Caco-2 (cell line): ENCODE results near the gene EAPP. TPM values are rescaled to one million over a fixed set of nuclear protein-coding genes. Genes with fewer than 3 reads are reported as not detected.
"Not testable (repeated sequence)": the region's sequence is repeated elsewhere in the genome, so short reads cannot be mapped to it uniquely, and the experiment has no call there.

Experiments used
- BruUV-seq: library from RNA; stranded (reverse); fragments of 400-500 nt; replicated peaks from 2 replicates; lab custom pipeline; 2021; lab: Mats Ljungman, UMichigan
- CTCF ChIA-PET: fragments of 300-600 bp; sonication (Branson Sonifier 250); formaldehyde crosslinking; loops from one replicate; lab custom pipeline; 2022; ENCODE audit warnings: antibody characterized with exemption; lab: Charles Lee
- POLR2A ChIA-PET: fragments of 300-600 bp; sonication (Branson Sonifier 250); formaldehyde crosslinking; loops from one replicate; lab custom pipeline; 2022; ENCODE audit warnings: antibody characterized with exemption; lab: Charles Lee
- DNase-seq, 2 experiments: peaks; one replicate each; pipeline versions ENCODE4 v3.0.0 to v3.0.0-alpha.2; 2020 to 2022
- H3K27me3 ChIP-seq: replicated peaks from 2 replicates; pipeline ENCODE4 v1.6.0; 2011; ENCODE audit warnings: low read length; ENCODE audit not compliant: control insufficient read depth, insufficient read depth
- H3K36me3 ChIP-seq: 2 replicates; pipeline ENCODE4 v1.5.1; 2011; ENCODE audit warnings: low read length; ENCODE audit not compliant: control insufficient read depth, insufficient read depth
- H3K4me1 ChIP-seq: fragments of 250-450 bp; sonication (Bioruptor Pico); 2 replicates; pipeline ENCODE4 v1.5.1; 2020; ENCODE audit warnings: mild to moderate bottlenecking
- H3K4me3 ChIP-seq: 2 replicates; pipeline ENCODE4 v1.5.1; 2011; ENCODE audit warnings: low read depth, mild to moderate bottlenecking, control low read depth, low read length
- H3K9me3 ChIP-seq: fragments of 250-450 bp; sonication (Bioruptor Pico); 2 replicates; pipeline ENCODE4 v1.5.1; 2020; ENCODE audit warnings: mild to moderate bottlenecking, moderate library complexity
- H3K27ac Mint-ChIP-seq: one replicate; pipeline ENCODE4 v1.8.0; 2022; ENCODE audit warnings: mixed read lengths; ENCODE audit not compliant: unreplicated experiment
- H3K27me3 Mint-ChIP-seq: one replicate; pipeline ENCODE4 v1.8.0; 2022; ENCODE audit warnings: mixed read lengths; ENCODE audit not compliant: insufficient read depth, unreplicated experiment
- H3K36me3 Mint-ChIP-seq: one replicate; pipeline ENCODE4 v1.8.0; 2022; ENCODE audit warnings: mild to moderate bottlenecking, mixed read lengths; ENCODE audit not compliant: insufficient read depth, unreplicated experiment
- H3K4me1 Mint-ChIP-seq: one replicate; pipeline ENCODE4 v1.8.0; 2022; ENCODE audit warnings: low read depth, mixed read lengths; ENCODE audit not compliant: unreplicated experiment
- H3K4me3 Mint-ChIP-seq: one replicate; pipeline ENCODE4 v1.8.0; 2022; ENCODE audit warnings: mild to moderate bottlenecking, moderate library complexity, mixed read lengths; ENCODE audit not compliant: unreplicated experiment
- H3K9me3 Mint-ChIP-seq: one replicate; pipeline ENCODE4 v1.8.0; 2022; ENCODE audit warnings: mixed read lengths; ENCODE audit not compliant: unreplicated experiment
- intact Hi-C: fragments of 100-400 bp; cut with micrococcal nuclease; formaldehyde crosslinking; loops from one replicate; pipeline ENCODE4 v1.10.0; 2022; ENCODE audit not compliant: unreplicated experiment
- total RNA-seq: library from RNA; stranded (reverse); gene quantifications from 2 replicates; pipeline ENCODE4 v1.2.3, GENCODE V29; 2022
- TF ChIP-seq, protein P1 (sequence below), 2 experiments: fragments of 200-600 bp in 1 of 2; IDR thresholded peaks; 1 replicate in 1 of 2; 2 replicates in 1 of 2; pipeline versions ENCODE4 v1.5.1 to v1.8.0; 2011 to 2022; ENCODE audit warnings: antibody characterized with exemption in 1 of 2, control low read depth in 1 of 2, inconsistent platforms in 1 of 2, low read depth in 1 of 2, low read length in 1 of 2, mild to moderate bottlenecking in 1 of 2, moderate library complexity in 1 of 2; ENCODE audit not compliant: insufficient read depth in 1 of 2, severe bottlenecking in 1 of 2, unreplicated experiment in 1 of 2

Gene EAPP
- total RNA-seq, 1 experiment from 2014 or later: 30.7 TPM

DNA sequence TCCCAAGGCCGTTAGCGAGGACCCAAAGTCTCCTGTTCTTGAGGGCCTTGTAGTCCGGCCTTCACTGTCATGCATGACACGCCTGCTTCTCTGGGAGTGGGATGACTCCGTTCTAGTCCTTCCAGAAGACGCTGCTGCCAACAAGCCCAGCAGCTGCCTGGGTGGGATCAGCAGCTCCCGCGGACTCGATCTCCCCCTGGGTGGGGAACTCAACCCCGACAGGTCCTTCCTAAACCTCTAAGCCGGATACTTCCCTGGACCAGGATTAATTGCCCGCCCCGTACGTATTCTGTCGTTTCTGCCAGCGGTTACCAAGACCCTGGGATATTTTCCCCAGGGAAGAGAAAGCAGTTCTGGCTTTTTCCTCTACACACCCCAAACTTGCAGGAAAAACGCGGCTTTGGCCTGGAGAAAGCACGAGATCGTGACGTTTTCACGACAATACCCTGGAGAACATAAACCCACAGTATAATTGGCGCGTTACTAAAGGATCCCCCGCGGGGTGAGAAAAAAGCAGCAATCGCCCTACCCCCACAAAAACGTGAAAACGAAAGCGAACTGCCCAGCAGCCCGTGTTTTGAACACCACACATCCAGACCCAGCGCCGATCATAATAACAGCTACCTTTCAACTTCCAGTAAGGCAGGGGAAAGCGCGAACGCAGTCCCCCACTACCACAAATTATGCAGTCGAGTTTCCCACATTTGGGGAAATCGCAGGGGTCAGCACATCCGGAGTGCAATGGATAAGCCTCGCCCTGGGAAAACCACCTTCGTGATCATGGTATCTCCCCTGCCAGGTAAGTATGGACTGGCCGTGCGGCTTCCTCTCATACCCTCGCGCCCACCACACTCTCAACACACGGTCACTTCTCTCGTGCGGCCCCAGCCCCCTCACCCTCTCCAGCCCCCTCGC lies 16.3 kb upstream of the EAPP start:
- H3K4me3 ChIP-seq, H3K27ac Mint-ChIP-seq, intact Hi-C loops, H3K36me3 ChIP-seq, CTCF ChIA-PET, H3K9me3 ChIP-seq, H3K4me1 Mint-ChIP-seq, H3K36me3 Mint-ChIP-seq, DNase-seq, BruUV-seq, H3K27me3 Mint-ChIP-seq, H3K9me3 Mint-ChIP-seq, POLR2A ChIA-PET, H3K4me3 Mint-ChIP-seq, H3K27me3 ChIP-seq: not testable (repeated sequence)
- peaks cover 13% of the 10 kb centered on the region for H3K4me1 ChIP-seq

DNA sequence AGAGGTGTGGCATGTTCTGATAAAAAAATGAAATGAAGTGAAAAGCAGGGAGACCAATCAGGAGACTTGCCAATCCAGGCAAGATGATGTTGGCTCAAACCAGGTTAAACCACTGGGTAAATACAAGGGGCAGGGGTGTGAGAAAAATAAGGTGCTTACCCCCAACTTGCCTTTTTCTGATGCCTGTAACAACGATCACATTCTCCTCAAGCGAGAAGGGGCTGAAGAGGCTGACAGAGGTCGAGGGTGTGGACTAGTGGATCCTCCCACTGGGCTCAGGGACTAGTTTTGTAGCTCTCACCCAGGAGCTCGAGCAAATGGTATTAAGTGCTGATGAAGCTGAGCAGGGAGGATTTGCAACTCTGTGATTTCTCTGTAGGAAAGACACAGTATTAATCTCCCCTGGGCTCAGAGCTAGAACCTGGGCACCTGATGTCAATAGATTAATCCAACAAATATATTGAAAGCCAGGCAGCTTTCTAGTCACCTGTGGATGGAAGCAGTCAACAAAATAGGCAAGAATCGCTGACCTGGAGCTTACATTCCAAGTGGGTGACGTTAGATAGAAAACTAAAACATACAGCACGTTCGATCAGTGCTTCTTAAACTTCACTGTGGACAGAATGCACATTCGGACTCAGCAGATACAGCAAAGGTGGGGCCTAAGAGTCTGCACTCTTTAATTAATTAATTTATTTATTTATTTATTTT lies 15.2 kb upstream of the EAPP start:
- Mint-ChIP-seq H3K36me3 (peaks cover 15% of the 10 kb centered on the region), H3K4me3 (peak overlapping the region; percentile 49), H3K4me1 (peaks cover 9% of the 10 kb centered on the region), H3K9me3 (no peaks in the 10 kb centered on the region), H3K27me3 (no peaks in the 10 kb centered on the region), H3K27ac (peak overlapping the region; percentile 20)
- H3K27me3 ChIP-seq: no peaks in the 10 kb centered on the region
- no peak for DNase-seq
- TSS peak; percentile 70 for BruUV-seq
- H3K36me3 ChIP-seq: no peaks in the 10 kb centered on the region
- ChIA-PET CTCF (no interaction called here), POLR2A (interaction anchor here (0.5 kb wide), 1 partner anchor 182 kb away, joined by 3 read pairs; no protein-coding TSS in a partner anchor)
- no peak overlapping the region for H3K4me3 ChIP-seq
- no peaks in the 10 kb centered on the region for H3K9me3 ChIP-seq
- TF ChIP-seq, protein P1, sequence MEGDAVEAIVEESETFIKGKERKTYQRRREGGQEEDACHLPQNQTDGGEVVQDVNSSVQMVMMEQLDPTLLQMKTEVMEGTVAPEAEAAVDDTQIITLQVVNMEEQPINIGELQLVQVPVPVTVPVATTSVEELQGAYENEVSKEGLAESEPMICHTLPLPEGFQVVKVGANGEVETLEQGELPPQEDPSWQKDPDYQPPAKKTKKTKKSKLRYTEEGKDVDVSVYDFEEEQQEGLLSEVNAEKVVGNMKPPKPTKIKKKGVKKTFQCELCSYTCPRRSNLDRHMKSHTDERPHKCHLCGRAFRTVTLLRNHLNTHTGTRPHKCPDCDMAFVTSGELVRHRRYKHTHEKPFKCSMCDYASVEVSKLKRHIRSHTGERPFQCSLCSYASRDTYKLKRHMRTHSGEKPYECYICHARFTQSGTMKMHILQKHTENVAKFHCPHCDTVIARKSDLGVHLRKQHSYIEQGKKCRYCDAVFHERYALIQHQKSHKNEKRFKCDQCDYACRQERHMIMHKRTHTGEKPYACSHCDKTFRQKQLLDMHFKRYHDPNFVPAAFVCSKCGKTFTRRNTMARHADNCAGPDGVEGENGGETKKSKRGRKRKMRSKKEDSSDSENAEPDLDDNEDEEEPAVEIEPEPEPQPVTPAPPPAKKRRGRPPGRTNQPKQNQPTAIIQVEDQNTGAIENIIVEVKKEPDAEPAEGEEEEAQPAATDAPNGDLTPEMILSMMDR (IDR thresholded peaks at IDR 0.05; ENCODE audit: insufficient read depth in 1 of 2, low read depth in 1 of 2, low read length in 1 of 2, severe bottlenecking in 1 of 2, unreplicated experiment in 1 of 2): no peak
- intact Hi-C loops: no loop called here
- peaks cover 13% of the 10 kb centered on the region for H3K4me1 ChIP-seq

DNA sequence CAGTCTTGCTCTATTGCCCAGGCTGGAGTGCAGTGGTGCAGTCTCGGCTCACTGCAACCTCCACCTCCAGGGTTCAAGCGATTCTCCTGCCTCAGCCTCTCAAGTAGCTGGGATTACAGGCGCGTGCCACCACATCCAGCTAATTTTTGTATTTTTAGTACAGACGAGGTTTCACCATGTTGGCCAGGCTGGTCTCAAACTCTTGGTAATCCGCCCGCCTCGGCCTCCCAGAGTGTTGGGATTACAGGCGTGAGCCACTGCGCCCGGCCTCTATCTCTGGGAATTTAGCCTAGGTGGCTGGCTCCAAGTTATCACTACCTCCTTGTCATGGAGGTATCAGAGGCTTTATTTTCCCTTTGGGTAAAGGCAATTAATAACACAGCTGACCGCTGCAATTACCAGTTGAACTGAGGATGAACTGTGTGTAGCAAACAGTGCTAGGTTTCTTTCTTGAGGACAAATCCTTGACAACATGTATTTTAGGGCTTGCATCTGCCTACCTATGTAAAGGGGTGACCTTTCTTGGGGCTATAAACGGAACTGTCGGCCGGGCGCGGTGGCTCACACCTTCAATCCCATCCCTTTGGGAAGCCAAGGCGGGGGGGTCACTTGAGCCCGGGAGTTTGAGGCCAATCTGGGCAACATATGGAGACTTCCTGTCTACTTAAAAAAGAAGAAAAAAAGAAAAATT lies 9.9 kb upstream of the EAPP start:
- H3K27ac Mint-ChIP-seq, POLR2A ChIA-PET, BruUV-seq, H3K4me1 ChIP-seq, H3K27me3 Mint-ChIP-seq, H3K4me1 Mint-ChIP-seq, H3K9me3 Mint-ChIP-seq, intact Hi-C loops, H3K9me3 ChIP-seq, H3K4me3 ChIP-seq, H3K27me3 ChIP-seq, CTCF ChIA-PET, H3K36me3 ChIP-seq, DNase-seq, H3K4me3 Mint-ChIP-seq: not testable (repeated sequence)
- H3K36me3 Mint-ChIP-seq: peaks cover 15% of the 10 kb centered on the region
